GM10266 (cell line): Measurements from ENCODE around the gene CRLF1.

ENCODE experiments used
- DNase-seq: peaks from one replicate; pipeline ENCODE4 v3.0.0; 2012; ENCODE audit errors: extremely low spot score
- TF ChIP-seq, protein P1 (sequence below): IDR thresholded peaks from 2 replicates; pipeline ENCODE4 v1.5.1; 2012; ENCODE audit warnings: mild to moderate bottlenecking, low read depth; ENCODE audit not compliant: control insufficient read depth, insufficient read depth; ENCODE audit errors: missing control alignments

CRLF1 gene

GRCh38 chr19:18645035-18645511, 38.5 kb upstream of the CRLF1 start:
- TF ChIP-seq, protein P1, sequence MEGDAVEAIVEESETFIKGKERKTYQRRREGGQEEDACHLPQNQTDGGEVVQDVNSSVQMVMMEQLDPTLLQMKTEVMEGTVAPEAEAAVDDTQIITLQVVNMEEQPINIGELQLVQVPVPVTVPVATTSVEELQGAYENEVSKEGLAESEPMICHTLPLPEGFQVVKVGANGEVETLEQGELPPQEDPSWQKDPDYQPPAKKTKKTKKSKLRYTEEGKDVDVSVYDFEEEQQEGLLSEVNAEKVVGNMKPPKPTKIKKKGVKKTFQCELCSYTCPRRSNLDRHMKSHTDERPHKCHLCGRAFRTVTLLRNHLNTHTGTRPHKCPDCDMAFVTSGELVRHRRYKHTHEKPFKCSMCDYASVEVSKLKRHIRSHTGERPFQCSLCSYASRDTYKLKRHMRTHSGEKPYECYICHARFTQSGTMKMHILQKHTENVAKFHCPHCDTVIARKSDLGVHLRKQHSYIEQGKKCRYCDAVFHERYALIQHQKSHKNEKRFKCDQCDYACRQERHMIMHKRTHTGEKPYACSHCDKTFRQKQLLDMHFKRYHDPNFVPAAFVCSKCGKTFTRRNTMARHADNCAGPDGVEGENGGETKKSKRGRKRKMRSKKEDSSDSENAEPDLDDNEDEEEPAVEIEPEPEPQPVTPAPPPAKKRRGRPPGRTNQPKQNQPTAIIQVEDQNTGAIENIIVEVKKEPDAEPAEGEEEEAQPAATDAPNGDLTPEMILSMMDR: no peak
- no peak for DNase-seq

- TF ChIP-seq, protein P1: no peak
- peak; percentile 58 for DNase-seq
Measured at GRCh38 chr19:18644196-18645034, 37.8 kb upstream of the CRLF1 start.

- DNase-seq: no peak
- TF ChIP-seq, protein P1: no peak
Measured at GRCh38 chr19:18639706-18640243, 33.2 kb upstream of the CRLF1 start.

GRCh38 chr19:18637673-18638630, 31.4 kb upstream of the CRLF1 start:
- TF ChIP-seq, protein P1: peak; percentile 22
- DNase-seq: no peak

GRCh38 chr19:18636969-18637629, 30.5 kb upstream of the CRLF1 start, which contains the start of gene KLHL26:
KLHL26 (plus strand) TSS chr19:18637028; CDS start chr19:18637055, 27 bp downstream.
- DNase-seq: no peak
- TF ChIP-seq, protein P1: no peak

GRCh38 chr19:18636183-18636968, 29.8 kb upstream of the CRLF1 start:
- DNase-seq: peak; percentile 99
- TF ChIP-seq, protein P1: no peak
